SU-DHL-6 (cell line): ENCODE measurements around the gene TGFBRAP1.

Source experiments
- EZH2phosphoT487 ChIP-seq: fragments of 200-600 bp; sonication (generic), shearing (Covaris generic); conservative IDR thresholded peaks from 2 replicates; pipeline ENCODE4 v1.6.1; 2018; ENCODE audit warnings: mild to moderate bottlenecking, antibody characterized with exemption, low read length, moderate library complexity, mixed read lengths
- TF ChIP-seq, protein P1 (sequence below): fragments of 200-600 bp; sonication (generic); IDR thresholded peaks from one replicate; pipeline ENCODE4 v1.5.1; 2017; ENCODE audit warnings: antibody characterized with exemption, mild to moderate bottlenecking, low read length, moderate library complexity; ENCODE audit not compliant: insufficient read depth, poor library complexity, severe bottlenecking

DNA sequence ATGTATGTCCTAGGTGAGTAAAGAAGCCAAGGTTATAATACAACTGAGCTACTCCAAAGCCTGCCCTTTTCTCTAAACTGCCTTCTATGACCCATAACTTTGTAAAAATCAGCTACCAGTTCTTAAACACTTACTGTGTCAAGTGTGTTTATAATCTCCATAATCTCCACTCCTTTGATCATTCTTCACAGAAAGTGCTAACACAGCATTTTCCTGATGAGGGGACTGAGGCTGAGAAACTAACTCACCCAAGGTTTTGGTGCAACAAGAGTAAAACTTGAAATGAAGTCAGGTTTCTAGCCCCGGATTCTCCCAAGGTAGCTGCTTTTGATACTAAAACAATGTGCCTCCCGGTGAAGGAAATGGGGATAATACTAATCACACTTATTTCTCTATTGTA, 5.9 kb upstream of the TGFBRAP1 start:
- TF ChIP-seq, protein P1, sequence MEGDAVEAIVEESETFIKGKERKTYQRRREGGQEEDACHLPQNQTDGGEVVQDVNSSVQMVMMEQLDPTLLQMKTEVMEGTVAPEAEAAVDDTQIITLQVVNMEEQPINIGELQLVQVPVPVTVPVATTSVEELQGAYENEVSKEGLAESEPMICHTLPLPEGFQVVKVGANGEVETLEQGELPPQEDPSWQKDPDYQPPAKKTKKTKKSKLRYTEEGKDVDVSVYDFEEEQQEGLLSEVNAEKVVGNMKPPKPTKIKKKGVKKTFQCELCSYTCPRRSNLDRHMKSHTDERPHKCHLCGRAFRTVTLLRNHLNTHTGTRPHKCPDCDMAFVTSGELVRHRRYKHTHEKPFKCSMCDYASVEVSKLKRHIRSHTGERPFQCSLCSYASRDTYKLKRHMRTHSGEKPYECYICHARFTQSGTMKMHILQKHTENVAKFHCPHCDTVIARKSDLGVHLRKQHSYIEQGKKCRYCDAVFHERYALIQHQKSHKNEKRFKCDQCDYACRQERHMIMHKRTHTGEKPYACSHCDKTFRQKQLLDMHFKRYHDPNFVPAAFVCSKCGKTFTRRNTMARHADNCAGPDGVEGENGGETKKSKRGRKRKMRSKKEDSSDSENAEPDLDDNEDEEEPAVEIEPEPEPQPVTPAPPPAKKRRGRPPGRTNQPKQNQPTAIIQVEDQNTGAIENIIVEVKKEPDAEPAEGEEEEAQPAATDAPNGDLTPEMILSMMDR, result no peak
- no peak for TF ChIP-seq EZH2phosphoT487
